Globus pallidus (tissue), 1 donor: ENCODE measurements around the gene ASPM.

Experiments
- DNase-seq: peaks from one replicate; pipeline ENCODE4 v3.0.0-alpha.2; 2015; ENCODE audit warnings: low spot score

The ASPM gene, protein sequence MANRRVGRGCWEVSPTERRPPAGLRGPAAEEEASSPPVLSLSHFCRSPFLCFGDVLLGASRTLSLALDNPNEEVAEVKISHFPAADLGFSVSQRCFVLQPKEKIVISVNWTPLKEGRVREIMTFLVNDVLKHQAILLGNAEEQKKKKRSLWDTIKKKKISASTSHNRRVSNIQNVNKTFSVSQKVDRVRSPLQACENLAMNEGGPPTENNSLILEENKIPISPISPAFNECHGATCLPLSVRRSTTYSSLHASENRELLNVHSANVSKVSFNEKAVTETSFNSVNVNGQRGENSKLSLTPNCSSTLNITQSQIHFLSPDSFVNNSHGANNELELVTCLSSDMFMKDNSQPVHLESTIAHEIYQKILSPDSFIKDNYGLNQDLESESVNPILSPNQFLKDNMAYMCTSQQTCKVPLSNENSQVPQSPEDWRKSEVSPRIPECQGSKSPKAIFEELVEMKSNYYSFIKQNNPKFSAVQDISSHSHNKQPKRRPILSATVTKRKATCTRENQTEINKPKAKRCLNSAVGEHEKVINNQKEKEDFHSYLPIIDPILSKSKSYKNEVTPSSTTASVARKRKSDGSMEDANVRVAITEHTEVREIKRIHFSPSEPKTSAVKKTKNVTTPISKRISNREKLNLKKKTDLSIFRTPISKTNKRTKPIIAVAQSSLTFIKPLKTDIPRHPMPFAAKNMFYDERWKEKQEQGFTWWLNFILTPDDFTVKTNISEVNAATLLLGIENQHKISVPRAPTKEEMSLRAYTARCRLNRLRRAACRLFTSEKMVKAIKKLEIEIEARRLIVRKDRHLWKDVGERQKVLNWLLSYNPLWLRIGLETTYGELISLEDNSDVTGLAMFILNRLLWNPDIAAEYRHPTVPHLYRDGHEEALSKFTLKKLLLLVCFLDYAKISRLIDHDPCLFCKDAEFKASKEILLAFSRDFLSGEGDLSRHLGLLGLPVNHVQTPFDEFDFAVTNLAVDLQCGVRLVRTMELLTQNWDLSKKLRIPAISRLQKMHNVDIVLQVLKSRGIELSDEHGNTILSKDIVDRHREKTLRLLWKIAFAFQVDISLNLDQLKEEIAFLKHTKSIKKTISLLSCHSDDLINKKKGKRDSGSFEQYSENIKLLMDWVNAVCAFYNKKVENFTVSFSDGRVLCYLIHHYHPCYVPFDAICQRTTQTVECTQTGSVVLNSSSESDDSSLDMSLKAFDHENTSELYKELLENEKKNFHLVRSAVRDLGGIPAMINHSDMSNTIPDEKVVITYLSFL (N-terminal part only)

DNA sequence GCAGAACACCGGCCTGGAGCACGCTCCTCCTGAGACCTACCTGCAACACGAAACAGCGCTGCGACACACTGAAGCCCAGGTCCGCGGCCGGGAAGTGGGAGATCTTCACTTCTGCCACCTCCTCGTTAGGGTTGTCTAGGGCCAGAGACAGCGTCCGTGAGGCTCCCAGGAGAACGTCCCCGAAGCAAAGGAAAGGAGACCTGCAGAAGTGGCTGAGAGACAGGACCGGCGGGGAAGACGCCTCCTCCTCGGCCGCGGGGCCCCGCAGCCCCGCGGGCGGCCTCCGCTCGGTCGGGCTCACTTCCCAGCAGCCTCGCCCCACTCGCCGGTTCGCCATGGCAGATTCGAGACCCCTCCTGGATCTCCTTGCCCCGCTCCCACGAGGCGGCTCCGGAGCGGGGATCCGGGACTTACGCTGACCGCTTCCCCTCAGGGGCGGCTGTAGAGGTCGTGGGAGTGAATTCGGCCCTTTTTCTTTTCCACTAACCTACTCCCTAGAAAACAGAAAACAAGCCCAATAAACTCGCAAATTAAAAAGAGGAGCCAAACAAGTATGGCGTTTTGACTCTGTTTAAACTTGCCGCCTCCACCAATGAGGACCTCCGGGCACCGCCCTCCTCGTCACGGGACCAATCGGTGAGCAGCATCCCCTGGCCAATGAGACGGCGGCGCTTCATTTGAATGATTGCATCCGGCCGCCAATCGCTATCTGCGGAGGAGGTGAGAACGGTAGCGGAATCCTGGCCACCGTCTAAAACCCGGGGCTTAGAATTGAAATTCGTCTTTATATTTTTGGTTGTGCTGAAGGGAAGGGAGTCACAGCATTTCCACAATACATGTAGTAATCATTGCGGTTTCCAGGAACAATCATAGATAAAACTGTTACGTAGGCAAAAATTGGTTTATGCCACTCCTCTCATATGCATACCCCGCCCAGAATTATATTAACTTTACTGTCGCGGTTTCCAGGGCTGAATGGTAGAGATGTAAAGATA is at the start of gene ASPM:
ASPM (minus strand) TSS at position 569 of the 995 bp plus-strand sequence; CDS start at position 337, 232 bp downstream.
- DNase-seq = peak; percentile 87

DNA sequence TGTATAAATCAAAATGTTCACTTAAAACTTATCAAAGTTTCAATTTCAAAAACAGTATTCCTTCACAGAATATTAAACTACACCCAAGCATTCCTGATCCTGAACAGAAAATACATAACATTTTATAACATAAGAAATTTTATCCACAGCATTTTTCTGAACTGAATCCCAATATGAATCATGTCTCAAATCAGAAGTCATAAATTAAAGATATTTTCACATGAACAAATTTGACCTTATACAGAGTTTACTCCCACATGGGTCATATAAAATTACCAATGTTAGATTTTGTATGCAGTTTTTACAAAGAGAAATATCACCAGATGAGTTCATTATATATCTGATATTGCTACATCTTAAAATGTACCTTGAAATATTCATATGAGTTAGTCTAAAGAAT is 48.6 kb upstream of the ASPM start:
- DNase-seq = no peak

DNA sequence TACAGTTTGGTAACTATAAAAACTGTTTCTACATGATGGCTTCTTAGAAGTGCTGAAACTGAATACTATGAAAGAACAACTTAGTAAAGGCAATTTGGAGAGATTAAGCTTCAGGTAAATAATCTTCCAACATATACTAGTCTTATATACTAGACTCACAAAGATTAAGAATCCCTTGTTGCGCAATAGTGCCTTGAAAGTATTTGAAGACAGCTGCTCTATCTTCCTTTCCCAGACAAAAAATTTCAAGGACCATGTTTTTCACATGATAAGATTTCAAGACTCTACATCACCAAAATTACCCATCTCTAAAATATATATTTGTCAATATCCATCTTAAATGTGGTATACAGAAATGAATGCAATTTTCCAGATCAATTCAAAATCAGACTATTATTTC is 37.7 kb upstream of the ASPM start:
- DNase-seq = no peak

DNA sequence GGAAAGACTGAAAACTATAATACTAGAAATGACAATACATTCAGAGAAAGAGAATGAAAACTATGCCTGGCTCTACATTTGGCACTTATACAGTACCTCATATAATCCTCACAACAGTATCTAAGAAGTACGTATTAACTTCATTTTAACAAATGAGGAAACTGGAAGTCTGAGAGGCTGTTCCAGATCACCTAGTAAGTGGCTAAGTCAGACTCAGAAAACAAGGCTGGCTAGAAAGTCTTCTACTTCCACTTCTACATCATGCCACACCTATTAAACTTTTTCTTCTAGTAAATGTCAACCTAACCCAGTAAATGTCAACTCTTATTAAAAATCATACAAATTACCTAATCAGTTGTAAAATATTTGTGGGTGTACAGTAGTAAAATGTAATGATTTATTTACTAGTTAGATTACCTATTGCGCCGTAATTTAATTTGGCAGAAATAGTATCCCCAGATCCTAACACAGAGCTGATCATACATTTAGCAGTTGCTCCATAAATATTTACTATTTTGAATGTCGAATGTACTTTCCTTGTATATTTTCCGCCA is 36.8 kb upstream of the ASPM start:
- no peak for DNase-seq

DNA sequence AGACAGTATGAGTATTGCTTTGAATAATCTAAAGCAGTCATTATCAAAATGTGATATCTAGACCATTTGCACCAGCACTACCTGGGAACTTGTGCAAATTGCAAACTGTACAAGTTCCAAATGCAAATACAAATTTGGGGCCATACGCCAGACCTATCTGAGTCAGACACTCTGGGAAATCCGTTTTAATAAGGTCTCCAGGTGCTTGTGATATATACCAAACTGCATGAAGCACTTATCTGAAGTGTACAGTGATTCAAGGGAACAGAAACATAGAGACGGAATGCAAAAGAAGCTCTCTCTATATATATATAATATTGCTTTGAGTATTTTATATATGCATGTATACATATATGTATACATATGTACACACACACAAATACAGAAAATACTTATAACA is 36.2 kb upstream of the ASPM start:
- no peak for DNase-seq

DNA sequence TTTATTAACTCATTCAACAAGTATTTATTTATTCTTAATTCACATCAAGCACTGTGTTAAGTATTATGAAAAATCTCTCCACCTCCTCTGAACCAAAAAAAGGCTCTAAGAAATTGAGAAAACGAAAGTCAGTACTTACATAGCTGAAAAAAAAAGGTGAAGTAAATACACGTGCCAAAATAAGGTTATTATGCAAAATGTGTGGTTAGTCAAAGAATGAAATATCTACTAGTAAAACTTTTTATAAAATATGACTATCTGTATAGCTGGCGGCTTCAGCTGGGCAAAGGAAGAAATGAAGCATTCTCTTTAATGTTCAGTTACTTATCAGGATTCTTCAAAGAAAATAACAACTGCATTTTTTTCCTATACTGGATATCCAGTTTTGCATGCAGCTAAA is 35.5 kb upstream of the ASPM start:
- DNase-seq = no peak

DNA sequence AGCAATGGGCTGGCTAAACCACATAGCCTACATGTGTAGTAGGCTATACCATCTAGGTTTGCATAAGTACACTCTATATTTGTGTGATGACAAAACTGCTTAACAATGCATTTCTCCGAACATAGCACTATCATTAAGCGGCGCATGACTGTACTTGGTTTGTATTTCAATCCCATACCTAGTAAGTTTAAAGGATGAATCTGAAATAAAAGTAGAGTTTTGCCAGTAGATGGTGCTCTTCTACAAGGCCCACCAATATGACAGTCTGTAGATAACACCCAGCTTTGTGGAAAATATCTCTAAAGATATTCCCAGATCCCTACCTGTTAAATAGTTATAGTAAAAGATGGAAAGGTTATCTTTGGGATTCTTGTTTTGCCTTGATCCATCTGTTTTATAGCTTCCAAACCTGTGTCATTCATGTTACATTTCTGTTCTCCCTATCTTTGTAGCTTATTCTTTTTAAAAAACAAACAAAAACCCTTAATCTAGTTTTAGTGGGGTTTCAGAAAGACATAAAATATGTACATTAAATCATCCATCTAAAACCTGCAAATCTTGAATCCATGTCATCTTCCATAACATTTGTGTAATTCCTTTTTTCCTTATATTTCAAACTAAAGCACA is 33.9 kb upstream of the ASPM start:
- DNase-seq = peak; percentile 57

DNA sequence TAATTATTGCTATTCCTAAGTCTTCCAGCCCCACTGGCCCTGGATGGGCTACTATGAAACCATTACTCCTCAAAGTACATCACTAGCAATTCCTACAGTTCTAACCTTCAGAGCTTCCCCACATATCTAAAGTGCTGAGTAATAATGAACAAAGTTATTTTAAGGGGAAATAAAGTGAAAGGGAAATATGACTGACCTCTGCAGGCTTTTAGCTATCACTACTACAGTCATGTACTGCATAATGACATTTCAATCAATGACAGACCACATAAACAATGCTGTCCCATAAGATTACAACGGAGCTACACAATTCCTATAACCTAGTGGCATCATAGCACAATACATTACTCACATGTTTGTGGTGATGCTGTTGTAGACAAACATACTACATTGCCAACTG is 32.5 kb upstream of the ASPM start:
- DNase-seq = no peak

DNA sequence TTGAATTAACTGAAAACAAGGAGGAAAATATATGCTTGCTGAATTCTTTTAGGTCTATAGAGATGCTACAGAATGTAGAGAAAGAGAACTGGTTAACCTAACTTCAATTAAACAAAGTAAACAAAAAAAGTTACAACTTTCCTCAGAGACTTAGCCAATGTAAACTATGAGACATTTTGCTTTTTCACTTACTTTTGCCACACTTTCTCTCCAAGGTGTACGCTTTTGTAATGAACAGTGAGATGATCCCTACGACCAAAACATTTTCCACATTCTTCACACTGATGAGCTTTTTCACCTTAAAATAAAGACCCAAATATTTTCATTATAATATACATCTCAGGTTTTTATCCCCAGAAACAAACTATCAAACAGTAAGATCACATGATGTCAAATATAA is 28.3 kb upstream of the ASPM start:
- no peak for DNase-seq

DNA sequence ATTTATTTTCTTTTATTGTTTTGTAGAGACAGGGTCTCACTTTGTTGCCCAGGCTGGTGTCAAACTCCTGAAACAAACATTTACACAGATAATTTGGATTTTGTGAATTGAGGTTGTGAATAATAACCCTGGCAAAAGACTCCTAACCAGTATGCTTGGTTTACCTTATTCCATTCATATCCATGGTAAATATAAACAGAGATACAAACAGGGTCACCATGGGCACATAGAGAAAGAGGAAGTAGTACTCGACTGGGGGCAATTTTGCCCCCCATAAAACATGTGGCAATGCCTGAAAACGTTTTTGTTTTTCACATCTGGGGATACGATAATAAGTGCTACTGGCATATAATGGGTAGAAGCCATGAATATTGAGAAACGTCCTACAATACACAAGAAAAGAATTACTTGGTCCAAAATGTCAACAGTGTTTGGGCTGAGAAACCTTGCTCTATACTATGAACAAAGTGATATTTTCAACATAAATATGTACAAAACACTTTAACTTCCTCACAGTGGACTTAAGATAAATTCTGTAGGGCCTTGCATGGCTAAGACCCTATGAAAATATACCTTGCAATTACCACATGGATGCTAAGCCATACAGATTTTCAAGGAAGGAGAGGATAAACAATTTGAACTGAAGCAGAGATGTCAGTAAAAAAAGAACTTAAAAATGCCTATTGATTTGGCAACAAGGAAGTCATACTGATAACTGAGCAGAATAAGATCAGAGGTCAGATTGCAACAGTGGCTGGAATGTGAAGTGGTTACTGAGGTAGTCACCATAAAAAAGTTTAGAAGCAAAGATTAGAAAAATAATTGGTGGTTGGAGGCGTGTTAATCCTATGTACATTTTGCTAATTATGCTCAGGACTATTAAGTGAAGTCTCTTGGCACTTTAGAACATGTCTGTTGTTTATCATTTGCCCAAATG is 27.4 kb upstream of the ASPM start:
- no peak for DNase-seq

DNA sequence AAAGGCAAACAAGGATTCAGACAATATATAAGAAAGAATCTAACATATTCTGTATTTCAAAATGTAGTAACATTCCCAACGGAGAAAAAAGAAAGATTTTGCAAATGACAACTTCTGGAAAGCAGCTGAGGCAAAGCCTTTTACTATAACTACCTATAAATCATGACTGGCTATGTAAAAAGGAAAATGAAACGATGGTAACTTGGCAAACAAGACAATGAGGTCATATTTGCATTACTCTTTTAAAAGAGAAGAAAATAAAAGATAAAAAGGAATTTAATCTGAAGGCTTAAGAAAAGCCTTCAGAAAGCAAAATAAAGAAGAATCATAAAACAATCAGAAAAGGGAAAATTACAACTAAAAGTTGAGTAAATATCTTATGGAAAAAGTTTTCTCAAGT is 25.1 kb upstream of the ASPM start:
- DNase-seq = no peak

DNA sequence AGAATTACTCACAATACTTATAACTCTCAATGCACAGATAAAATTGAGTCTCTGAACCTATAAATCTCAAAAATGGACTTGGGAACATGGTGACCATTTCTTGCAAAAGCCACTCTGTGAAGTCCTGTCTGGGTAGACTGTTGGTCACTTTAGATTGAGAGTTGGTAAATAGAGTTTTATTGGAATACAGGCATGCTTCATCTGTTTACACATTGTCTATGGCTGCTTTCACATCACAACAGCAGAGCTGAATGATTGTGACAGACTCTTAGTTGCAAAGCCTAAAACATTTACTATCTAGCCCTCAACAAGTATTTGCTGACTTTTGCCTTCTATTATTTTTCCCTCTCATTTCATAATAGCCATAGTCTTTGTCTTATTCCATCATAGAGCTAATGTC is 24.1 kb upstream of the ASPM start:
- DNase-seq = no peak

DNA sequence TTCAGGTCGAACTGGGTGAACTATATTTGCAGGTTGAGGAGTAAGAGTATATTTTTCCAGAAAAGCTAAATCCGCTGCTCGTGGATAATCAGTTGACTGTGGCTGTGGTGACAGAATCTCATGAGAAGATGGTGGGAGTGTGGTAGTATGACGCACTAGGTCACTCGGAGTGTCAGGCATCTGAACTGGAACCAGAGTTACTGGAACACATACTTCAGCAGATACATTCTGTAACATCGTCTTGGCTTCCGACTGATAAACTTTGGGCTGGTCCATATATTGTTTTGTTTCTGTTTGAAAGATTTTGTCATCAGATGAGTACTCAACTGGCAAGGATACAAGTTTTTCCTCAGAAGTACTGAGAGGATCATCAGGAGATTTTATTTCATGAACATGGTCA is 13.0 kb upstream of the ASPM start:
- no peak for DNase-seq

DNA sequence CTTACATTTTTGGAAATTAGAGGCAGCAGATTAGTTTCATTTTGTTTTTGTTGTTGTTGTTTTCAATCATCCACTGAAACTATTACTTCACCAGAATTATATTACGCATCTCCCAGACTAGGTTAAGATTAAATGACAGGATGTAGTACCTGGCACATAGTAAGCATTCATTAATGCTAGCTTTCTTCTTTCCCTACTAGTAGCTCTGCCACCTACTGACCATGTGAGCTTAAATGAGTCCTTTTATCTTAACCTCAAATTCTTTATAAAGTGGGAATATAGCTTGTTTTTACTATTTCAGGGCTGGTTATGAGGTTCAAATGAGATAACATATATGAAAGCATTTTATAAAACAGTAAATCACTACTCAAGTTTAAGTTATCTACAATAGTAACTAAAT is 10.2 kb upstream of the ASPM start:
- DNase-seq = no peak

DNA sequence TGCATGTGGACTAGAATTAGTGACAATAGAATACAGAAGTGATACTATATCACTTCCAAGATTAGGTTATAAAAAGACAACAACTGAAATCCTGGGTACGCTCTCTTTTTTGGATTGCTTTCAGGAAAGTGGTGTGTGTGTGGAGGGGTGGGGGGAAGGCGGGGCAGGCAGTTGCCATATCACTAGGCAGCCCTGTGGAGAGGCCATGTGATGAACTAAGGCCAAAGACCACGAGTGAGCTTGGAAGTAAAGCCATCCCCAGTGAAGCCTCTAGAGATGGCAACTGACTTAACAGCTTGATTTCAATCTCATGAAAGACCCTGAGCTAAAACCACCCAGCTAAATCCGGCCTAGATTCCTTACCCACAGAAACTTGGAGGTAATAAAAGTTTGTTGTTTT is 6.2 kb upstream of the ASPM start:
- DNase-seq = no peak

DNA sequence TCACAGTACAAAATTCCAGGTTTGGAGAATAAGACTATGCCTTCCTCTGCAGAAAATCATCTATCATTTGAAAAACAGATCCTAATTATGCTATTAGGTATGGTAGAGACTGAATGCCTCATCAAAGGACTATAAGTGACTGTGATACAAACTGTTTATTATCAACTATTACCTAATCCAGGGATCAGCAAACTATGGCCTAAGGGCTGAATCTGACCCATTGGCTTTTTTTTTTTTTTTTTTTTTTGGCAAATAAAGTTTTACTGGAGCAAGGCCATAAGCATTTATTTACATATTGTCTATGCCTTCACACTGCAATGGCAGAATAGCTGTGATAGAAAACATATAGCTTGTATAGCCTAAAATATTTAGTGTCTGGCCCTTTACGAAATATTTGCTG is 4.7 kb upstream of the ASPM start:
- no peak for DNase-seq

DNA sequence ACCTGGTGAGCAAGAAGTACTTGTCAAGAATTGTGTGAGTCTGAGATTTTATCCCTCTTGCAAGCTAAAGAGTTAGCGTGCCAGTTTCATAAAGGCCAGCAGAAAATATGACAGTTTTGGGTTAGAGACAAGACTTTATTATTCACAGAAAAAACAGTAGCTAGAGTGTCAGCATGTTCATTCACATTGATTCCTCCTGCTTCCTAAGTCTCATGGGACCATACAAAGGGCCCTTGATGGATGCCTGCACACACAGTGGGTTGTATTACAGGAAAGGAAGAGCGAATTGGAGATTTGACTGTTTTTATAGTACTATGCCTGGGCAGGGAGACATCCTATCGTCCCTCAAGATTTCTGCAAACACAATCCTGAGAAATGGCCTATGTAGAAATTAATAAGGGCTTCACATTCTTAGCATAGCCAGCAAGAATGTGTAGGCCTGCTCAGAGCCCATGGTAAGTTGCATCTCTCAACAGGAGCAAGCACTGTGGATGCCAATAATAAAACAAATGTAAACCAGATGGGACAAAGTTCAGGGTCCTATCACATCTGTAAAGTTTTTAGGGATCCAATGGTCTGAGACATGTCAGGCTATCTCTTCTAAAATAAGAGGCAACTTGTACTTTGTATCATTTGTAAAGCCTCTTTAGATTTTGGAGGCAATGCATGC is 4.0 kb upstream of the ASPM start:
- DNase-seq = no peak

DNA sequence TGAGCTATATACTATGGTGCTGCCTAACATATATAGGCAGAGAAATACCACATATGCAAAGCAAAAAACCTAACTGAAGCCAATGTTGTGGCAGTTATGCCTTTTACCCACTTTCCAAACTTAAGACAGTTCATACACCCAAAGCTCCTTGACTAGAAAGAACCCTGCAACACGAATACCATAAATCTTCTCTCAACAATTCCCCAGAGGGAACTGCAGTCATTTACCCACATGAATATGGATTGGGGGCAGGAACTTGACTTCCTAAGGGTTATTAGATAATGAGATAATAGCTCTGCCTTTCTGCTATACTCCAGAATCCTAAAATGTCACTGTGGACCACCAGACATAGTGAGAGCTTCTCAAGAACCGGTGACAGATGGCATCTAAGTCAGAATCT is 2.9 kb upstream of the ASPM start:
- no peak for DNase-seq
